Stimulated activated CD8-positive, alpha-beta memory T cell treated with anti-CD3 and anti-CD28 coated beads, Interleukin-12 subunit alpha, Interleukin-12 subunit beta, amount 100 ng/mL, for 1 hour (primary cell): ENCODE results near the gene FGB.
"Not testable (repeated sequence)": the region's sequence is repeated elsewhere in the genome, so short reads cannot be mapped to it uniquely, and the experiment has no call there.

Source experiments
- DNase-seq: peaks from one replicate; pipeline ENCODE4 v3.0.0-alpha.2; 2020; ENCODE audit warnings: low read depth

Gene FGB

GRCh38 chr4:154597281-154597680, 34.5 kb downstream of the FGB start:
- DNase-seq: not testable (repeated sequence)

DNA sequence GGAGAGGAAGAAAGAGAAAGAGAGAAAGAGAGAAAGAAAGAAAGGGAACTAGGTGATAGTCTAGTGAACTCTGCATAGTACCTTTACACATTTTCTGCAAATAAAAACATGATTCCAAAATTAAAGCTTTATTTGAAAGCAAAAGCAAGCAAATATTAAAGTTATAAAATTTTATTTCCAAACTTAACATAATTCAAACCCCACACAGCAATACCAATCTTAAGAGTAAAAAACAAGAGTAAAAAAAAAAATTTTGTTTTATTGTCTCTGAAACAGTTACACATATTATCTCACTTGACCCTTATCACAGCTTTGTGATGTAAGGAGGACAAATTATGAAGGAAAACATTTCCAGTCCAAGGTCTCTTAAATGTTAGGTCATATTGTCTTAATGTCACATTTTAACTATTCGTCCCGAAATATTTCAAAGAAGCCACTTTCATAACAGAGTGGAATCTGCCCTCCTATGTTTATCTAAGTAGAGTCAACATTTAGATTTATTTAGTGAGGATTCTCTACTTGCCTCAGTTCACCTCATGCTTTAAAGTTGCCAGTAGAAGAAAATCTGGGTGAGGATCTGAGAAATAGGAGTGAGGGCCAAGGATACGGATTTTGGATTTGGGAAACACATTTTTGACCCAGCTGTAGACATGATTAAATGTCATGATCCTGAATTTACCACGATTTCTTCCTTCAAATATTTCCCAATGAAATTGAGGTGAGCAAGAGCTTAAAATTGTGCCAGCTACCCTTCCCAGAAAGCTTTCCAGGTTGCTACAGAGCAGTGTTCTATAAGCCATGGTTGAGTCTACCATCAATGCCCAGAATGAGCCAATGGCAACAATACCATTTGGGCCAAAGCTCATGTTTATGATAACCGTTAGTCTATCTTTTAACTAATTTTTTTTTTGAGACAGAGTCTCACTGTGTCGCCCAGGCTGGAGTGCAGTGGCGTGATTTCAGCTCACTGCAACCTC, 35.3 kb downstream of the FGB start:
- DNase-seq: no peak

DNA sequence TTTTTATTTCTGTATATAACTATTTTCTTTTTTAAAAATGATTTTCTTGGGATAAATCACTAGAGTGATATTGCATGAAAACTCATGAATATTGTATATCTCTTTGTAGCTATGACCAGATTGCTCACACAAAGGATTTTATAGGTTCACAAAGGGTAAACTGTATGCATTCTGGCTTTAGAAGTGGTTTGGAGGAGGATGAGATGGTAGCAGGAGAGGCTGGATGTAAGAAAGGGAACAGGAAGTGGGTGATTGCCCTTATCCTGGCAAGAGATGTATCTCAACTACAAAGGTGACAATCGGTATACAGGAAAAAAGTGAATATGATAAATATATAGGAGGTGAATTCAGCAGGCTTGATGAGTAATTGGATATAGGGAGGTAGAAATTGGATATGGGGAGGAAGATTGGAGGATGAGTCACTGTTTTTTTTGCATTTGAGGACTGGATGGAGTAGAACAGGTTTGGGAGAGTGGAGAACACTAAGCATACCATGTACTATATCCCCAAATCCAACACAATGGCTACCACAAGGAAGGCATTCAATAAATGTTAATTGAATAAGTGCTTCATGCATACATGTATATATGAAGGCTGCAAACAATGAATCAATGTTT, 39.7 kb downstream of the FGB start:
- DNase-seq: no peak

DNA sequence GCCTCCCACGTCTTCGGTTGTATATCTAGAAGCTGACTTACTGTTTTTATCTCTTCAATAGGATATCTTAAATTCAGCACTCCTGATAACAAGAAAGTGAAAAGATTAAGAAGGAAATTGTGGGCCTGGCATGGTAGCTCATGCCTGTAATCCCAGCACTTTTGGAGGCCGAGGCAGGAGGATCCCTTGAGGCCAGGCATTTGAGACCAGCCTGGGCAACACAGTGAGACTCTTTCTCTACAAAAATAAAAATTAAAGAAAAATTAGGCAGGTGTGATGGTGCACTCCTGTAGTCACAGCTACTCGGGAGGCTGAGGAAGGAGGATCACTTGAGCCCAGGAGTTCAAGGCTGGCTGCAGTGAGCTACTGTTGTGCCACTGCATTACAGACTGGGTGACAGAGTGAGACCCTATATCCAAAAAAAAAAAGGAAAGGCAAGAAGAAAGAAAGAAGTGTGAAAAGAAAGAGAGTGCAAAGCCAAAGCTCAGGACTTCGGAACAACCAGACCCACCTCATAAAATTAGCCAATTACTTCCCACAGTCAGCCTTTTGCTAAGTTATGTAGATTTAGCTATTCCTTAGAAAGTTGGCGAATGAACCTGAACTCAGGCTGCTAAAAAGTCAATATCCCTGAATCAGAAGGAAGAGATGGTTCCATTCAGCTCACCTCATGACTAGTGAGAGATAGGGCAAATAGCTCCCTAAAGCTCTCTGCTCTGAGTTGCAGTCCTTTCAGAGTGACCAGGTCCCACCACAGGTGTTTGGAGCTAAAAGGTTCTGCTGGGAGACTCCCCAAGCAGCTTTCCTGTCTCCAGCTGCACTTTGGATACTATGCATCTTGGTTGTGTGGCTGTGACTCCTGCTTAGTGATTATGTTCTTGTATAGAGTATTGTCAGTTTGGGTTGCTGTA, 40.5 kb downstream of the FGB start:
- no peak for DNase-seq

GRCh38 chr4:154604696-154605200, 41.9 kb downstream of the FGB start:
- no peak for DNase-seq

DNA sequence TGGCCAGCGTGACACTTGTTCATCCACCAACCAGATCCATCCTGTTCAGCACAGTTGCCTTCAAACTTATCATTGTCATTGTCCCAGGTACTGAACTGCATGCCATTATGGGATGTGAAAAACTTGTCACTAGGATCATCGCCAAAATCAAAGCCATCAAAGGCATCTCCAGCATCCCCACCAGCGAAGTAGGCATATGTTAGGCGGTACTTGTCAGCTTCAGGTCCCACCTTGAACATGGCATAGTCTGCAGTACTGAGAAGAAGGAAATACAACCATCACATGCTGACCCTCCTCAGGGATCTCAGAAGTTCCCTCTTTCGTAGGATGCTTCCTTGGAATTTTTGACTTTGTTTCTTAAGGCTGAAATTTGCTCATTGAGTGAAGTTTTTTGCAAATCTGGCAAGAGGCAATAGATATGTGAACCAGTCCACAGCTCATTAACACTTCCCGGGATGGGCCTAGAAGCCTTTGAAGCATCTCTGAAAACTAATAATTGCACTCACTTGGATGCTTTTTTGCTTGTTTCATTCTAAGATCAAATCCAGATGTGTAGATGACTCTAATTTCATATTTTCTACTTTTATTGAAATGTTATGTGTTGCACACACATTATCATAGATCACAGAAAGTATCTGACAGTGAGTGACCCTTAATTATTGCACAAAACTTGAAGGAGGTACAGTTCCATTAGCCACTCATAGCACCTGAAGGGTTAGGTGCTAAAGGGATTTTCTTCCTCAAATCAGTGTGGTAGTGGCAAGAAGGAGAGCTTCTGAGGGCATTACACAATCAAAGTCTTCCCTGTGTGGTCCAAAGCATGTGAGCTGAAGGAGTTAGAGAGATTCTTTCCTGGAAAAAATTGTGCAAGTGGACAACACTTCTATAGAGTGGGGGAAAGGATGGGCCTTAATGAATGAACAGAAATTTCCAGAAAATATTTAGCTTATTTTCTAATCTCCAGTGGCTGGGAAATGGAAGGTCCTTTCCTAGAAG, 44.2 kb downstream of the FGB start:
- DNase-seq: no peak

DNA sequence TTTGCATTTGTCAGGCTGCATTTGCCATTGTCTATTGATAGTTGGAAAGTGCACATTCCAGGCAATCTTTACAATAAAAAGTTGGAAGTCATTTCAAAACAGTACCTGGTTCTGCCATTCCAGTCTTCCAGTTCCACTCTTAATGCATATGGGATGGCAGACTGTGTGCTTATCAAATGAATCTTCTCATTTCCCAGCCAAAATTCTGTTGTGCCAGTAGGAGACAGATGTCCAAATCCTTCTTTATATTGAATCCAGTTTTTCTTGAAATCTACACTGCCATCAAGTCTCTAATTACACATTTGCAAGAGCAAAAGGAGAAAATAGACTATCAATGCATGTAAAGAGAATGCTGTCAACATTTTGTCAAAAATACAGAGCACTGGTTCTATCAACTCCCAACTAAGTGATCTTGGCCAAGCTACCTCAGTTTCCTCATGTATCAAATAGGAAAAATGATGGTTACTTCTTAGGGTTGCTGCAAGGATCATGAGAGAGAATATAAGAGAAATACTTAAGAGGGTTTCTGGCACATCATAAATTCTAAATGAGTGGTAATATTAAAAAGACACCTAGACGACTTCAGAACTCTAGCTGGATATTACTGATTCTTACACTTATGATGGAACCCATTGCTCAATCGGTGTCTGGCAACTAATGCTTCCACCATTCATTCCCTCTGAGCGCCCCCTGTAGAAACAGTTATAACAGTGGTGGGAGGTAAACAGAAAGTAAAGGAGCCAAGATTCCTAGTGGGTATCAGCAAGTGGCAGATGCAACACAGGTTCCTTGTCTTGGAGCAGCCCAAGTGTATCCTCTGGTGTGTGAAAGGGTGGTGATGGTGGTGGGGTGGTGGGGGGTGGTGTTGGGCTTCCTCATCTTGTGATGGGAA, 45.8 kb downstream of the FGB start:
- DNase-seq: no peak

DNA sequence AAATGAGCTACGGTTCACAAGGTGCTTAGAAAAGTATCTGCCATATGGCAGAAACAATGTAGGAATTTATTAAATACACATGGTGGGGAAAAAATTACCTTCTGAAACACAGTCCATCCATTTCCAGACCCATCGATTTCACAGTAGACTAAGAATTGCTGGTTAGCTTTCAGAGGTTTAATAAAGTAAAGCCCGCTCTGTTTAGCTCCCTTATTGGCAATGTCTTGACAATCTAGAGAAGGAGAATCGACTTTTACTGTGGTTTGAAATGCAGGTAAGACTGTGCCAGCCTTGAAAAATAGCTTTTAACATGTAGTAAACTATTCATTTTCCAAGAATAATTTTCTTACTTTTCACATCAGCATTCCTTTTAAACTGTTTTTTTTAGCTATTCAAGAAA, 46.7 kb downstream of the FGB start:
- no peak for DNase-seq

DNA sequence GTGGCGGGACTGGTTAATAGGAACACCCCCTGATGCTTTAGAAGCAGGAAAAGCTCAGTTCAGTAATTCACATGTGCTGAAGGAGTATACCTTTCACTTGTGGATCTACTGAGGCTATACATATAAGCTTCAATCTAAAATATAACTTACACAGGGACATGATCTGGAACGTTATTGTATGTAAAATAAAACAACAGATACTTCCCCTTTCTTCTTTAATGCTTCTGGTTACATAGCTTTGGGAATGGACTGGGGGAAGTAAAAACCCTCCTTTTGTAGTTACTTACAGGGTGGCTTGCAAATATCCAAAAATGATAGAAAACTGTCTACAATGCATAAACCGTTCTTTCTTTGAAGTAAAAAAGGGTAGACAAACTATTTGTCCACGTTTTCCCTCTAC, 47.8 kb downstream of the FGB start:
- DNase-seq: no peak

- DNase-seq: no peak
These were observed 49.0 kb downstream of the FGB start for GRCh38 chr4:154611833-154612232.

DNA sequence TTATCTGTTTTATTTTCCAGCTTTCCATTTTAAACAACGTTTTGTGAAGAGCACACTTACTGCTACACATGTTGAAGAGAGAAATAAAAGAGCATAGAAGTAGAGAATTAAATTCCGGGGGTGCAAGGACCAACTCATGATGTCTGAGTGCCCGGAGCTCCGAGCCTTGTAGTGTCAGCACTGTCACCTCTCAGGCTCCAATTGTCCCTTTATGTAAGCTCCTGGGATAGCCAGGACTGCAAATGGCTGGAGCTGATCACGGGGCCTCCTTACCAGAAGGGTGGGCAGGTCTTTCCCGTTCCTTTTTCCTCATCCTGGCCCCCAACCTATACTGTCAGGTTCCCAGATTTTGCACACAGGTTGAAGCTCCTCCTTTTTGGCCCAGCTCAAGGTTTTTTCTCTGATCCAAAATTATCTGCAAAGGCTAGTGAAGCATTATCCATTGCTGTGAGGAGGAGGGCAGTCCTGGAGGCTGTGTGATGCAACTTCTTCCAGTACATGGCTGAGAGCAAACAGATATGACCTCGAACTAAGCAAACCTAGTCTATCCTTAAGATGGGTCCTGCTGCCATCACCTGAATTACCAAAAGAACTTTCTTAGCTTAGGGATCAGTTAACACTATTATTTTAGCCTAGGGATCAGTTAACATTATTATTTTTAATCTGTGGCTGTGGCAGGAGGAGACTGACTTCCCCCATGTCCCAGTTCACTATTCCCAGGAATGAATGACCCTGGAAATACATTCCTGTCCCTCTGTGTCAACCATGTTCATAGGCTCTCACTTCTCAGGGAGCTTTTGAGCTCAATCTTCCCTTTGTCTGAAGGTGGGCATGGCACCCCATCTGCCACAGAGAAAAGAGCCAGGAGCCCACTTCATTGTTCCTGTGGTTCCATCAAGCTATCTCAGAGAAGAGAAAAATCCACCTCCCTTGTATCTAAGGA, 49.9 kb downstream of the FGB start, which contains the start of gene FGG:
TSS of gene FGG (minus strand) at position 185 of the 943 bp plus-strand sequence. CDS start at position 138, 47 bp downstream.
- DNase-seq: no peak

DNA sequence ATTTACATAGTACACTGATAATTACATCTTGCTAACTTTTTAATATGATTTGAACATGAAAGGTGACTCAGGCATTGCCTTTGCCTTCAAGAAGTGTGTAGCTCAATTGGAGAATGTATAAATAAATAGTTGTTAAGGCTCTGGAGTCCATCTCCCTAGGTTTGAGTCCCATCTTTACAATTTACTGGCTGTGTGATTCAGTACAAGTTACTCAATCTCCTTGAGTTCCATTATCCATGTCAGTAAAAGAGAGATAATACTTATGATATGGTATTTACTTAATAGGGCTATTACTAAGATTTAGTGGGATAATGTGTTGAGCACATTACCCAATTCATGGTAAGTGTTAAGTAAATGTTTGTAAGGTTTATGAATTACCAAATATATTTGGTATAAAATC, 51.5 kb downstream of the FGB start:
- DNase-seq: no peak

DNA sequence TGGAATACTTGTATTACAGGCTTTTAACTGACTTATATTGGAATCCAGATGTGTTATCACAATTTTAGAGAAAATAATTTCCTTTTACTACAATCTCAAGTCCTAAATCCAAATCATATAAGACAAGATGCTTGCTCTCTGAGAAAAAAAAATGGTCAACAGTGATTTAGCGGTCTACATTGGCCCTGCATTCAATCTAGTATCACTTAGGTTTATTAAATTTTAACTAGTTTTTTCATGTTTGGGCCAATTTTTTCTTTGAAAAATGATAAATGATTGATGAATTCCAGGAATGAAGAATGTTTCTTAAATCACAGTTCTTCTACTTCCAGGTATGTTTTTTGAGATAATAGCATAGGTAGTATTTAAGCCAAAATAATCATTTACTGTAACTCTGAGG, 52.4 kb downstream of the FGB start:
- no peak for DNase-seq

DNA sequence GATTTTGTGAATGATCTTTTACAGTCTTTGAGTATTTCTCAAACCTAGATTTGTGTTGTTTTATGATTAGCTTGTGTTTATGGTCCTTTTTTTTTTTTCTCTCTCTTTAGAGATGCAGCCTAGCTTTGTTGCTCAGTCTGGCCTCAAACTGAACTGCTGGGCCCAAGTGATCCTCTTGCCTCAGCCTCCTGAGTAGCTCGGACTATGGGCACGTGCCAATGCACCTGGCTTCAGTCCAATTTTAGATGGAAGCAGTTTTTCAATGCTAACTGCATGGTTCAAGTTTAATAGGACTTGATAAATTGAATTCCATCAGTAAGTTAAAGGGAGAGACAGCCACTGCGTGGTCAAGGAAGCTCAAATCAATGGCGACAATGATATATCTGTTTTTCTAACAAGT, 53.5 kb downstream of the FGB start:
- DNase-seq: no peak

- no peak for DNase-seq
These were observed 53.9 kb downstream of the FGB start for GRCh38 chr4:154616731-154617130.

DNA sequence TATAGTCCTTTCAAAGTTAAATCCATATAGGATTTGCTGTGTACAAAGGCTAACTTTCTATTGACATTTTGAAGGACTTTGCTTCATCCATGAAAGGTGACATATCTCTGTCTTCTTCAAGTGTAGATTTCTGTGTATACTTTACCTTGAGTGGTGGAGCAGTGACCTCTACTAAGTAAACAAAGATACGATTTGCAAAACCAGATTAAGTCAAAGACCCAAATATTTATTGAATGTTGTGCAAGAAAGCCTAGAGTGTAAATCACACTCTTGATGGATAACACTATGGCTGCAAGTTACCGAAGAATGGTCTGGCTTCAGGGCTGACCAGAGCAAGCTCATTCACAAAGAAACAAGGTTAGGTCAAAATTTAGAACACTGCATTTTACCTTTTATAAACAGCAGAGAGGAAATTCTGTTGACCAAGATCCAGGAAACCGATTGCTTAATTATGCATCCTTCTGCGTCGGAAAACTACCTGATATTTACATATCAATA, 55.1 kb downstream of the FGB start:
- no peak for DNase-seq

- DNase-seq: no peak
These were observed 56.0 kb downstream of the FGB start for GRCh38 chr4:154618708-154619315.

DNA sequence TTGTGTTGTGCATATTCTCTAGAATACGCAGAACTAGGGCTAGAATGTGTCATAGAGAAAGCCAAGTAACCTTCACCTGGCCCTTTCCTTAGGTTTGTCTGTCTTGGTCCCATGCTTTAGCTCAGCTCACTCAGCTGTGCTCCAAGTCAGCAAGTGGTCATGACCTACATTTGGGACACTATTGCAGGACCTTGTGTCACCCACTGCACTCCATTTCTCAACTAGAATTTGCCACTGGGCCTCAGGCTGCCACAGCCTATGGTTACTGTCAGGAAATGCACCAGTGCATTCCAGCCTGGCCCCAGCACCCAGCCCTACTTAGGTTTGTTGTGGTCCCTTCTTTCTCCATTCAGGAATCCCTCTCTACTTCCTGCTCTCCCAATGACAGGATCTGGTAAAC, 57.3 kb downstream of the FGB start:
- DNase-seq: no peak
